GM19240 (cell line): Measurements from ENCODE around the gene ETF1.
A peak's percentile ranks its signal among the peaks of the same experiment; 100 is the strongest.

ENCODE experiments used
- DNase-seq: peaks from one replicate; pipeline ENCODE4 v3.0.0; 2011; ENCODE audit warnings: low spot score; ENCODE audit not compliant: insufficient read length

The ETF1 gene

DNA sequence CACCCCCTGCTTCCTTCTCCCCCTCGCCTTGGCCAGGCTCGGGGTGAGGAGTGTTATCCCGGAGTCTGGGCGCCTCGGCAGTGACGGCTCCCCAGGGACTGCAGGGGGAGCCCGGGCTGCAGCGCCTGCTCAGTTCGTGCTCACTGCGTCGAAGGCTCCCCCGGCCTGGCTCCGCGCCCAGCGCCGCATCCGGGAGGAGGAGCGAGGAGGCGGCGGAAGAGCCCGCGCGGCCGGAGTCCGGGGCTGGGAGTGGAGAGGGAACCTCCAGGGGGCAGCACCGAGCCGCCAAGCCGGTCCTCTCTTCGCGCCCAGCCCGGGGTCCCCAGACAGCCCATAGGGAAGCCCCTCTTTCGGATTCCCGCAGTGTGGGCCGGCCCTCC, 79.0 kb downstream of the ETF1 start:
- peak; percentile 91 for DNase-seq

DNA sequence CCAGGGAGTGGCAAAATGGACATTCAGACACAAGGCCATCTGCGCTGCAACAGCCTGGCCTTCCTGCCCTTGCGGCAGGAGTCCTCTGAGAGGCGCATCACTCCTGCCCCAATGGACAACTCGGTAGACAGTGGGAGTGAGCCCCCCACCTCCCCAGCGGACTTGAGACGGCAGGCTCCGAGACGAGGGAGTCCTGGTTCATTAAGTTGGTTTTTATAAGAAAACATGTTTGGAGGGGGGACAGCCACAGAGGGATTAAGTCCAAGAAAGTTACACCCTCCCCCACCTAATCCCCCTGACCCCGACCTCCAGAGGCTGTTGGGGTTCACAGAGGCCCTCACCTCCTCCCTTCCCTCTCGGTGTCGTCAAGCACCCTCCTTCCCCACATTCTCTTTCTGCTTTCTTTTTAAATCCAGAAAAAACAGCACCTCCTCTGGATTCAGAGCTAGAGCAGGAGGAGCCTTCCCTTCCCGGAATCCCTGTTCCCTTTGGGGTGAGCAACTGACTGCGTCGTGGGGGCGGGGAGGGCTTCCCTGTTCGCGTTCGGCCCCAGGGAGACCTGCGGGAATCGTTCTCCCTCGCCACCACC, 79.5 kb downstream of the ETF1 start:
- no peak for DNase-seq

DNA sequence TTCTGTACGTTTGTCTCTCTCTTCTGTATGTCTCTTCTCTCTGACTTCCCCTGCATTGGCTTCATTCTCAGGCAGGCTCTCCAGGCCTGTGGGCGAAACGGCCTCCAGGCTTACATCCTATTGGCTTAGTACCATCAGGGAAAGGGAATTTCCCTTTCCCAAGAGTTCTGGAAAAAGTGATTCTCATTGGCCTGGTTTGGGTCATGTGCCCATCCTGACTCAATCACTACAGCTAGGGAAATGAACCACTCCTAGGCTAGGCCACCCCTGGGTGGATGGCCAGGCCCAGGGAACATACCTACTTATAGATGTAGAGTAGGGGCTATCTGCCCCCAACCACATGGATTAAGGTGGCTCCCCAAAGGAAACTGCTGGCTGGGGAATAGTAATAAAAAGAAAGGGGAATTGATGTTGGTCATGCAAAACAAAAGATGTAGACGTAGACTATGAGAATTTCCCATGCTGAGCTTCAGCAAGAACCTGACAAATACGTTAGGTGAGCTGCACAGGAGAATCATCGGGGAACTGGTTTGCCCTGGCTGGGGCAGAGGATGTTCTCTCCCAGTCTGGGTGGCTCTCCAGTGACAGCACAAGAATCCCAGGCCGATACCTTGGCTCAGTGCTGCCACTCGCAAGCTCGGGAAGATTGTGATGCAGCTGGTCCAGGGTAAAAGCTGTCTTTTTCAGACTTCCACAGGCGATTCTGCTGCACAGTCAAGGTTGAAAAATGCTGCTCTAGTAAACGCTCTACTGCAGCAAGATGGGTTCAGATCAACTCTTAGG, 81.5 kb downstream of the ETF1 start:
- no peak for DNase-seq

GRCh38 chr5:138460032-138460693, 82.9 kb downstream of the ETF1 start:
- DNase-seq: no peak

DNA sequence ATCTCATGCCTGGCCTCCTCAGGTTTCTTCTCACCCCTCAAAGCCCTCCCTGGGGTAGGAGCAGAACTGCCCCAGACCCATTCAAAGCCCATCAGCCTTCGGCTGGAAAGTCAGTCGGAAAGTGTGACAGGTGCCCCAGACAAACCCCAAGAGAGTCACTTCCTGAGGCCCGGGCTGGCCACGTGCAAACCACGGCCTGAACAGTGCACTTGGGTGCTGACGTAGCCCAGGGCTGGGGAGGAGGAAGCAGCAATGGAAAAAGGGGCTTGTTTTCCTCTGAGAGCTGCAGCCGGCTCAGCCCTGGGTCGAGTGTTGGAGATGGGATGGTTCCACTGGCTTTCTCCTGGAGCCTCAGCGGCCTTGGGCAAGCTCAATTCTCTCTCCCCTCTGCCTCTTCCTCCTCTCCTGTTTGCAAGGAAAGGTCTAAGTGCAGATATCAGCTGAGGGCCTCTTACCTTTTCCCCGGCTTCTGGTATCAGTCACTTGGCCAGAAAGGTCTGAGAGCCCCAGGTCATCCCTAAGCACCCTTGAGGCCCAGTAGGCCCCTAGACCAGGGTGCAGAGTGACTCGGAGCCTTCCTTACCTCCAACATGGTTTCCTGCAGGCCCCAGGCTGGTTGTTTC, 83.6 kb downstream of the ETF1 start:
- no peak for DNase-seq

GRCh38 chr5:138458856-138459255, 84.2 kb downstream of the ETF1 start:
- no peak for DNase-seq

DNA sequence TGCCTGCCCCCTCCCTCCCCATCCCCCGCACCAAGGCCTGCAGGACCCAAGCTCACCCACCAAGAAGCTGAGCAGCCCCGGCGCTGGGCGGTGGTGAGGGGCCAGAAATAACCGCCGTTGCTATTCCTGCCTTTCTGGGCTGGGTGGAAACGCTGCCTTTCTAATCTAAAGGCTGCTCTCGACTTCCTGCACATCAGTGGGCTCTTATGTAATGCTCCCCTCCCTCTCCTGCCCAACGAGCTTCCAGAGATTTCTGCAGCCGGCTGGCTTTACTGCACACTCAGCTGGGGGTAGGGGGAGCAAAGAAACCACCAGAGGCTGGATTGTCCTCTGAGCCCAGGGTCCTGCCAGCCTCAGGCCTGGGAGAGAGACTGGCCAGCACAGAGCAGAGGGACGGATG, 84.7 kb downstream of the ETF1 start:
- DNase-seq: no peak

DNA sequence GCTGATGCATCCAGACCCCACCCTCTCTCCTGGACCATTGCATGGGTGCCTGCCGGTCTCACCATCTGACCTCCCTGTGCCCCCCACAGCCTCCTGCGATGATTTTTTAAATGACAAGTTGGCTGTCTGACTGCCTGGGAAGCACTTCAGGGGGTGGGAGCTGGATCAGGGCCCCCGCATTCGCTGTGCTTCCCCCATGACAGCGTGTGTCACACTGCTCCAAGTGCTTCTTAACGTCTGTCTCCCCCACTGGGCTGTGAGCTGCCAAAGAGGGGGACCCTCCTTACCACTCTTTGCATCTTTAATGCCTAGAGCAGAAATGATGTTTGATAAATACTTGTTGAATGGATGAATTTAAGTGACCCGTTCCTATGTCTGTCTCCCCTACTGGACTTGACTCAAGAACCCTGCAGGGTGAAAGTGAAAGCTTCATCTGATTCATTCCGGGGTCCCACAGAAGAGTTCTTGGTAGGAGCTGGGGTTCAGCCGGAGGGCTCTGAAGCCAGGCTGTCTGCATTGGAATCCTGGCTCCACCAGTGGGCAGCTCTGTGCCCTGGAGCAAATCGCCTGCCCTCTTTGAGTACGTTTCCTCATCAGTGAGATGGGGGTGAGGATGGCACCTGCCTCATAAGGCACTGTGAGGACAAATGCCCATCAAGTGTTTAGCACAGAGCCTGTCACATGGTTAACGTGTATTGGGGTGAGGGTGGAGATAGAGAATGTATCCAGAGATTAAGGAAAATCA, 85.3 kb downstream of the ETF1 start:
- no peak for DNase-seq
